Measurements from ENCODE around the gene USP17L30. TPM values are rescaled to one million over a fixed set of nuclear protein-coding genes. Genes with fewer than 3 reads are reported as not detected.
"Not testable (repeated sequence)": the region's sequence is repeated elsewhere in the genome, so short reads cannot be mapped to it uniquely, and the experiment has no call there.

Gene USP17L30
- total RNA-seq, 1 experiment from 2014 or later = not detected

DNA sequence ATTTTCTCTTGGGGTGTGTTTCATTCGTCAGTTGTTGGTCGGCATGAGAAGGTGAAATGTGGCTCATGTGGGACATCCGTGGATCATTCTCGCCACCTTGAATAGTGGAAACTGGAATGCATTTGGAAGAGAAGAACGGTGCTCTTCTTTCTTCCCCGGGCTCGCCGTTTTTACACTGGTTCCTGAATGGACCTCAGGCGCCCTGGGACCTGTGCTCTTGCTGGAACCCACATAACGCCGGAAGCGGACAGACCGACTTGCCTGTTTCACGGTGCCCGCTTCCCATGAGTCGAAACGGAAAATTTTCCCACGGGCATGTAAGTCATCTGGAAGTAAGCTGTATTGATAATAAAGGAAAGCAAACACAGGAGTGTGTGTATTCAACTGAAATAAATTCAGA, 12.1 kb upstream of the USP17L30 start:
- H3T11ph ChIP-seq (ENCODE audit: low read length); H3K23me2 ChIP-seq (ENCODE audit: insufficient read length, low read depth, low read length, poor library complexity, severe bottlenecking); H3K9me3 Mint-ChIP-seq: not testable (repeated sequence)

DNA sequence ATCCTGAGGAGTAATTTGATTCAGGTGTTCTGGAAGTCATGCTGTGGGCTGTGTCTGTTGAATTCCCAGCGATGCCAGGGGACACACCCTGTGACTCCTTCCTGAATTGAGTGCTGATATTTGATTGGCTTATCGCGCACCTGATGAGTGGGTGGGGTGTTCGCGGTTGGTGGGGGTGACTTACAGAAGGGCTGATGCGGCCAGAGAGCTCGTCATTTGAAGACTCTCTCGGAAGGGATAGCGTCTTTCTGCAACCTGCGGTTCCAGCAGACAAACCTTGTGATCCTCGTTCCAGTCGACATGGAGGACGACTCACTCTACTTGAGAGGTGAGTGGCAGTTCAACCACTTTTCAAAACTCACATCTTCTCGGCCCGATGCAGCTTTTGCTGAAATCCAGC, 9.6 kb upstream of the USP17L30 start, which contains the start of gene USP17L29:
USP17L29 (plus strand) TSS at position 301 of the 400 bp plus-strand sequence; CDS start at position 301, 0 bp downstream.
- not testable (repeated sequence) for H3K9me3 Mint-ChIP-seq; H2BK20ac ChIP-seq (ENCODE audit: low read depth, low read length, poor library complexity, severe bottlenecking); H3K27ac ChIP-seq (ENCODE audit: insufficient read length, low read depth, low read length); H3K27ac Mint-ChIP-seq; H2BK120ac ChIP-seq (ENCODE audit: low read depth, low read length, poor library complexity, severe bottlenecking); H3K4me2 ChIP-seq (ENCODE audit: insufficient read depth, insufficient read length, low read length); H2AFZ ChIP-seq (ENCODE audit: low read length); H2BK12ac ChIP-seq (ENCODE audit: insufficient read length, low read depth, low read length); H3K27me3 Mint-ChIP-seq (ENCODE audit: low read depth); H4K20me1 ChIP-seq (ENCODE audit: control insufficient read depth, insufficient read depth, insufficient read length); H3K79me2 ChIP-seq (ENCODE audit: insufficient read depth, low read length); H3K4me1 ChIP-seq (ENCODE audit: insufficient read depth, low read length); H3K23ac ChIP-seq (ENCODE audit: insufficient read length, low read depth, low read length); DNase-seq; H3K79me1 ChIP-seq (ENCODE audit: insufficient read depth, low read depth, low read length, poor library complexity, severe bottlenecking); H3K18ac ChIP-seq (ENCODE audit: insufficient read length, low read depth, low read length); H4K5ac ChIP-seq (ENCODE audit: insufficient read length, low read depth, low read length); H2BK15ac ChIP-seq (ENCODE audit: low read depth, low read length); H3K14ac ChIP-seq (ENCODE audit: insufficient read depth, low read length); H3K4me1 Mint-ChIP-seq; H3K9ac ChIP-seq (ENCODE audit: extremely low read depth, insufficient read length, low read length); H3K27me3 ChIP-seq (ENCODE audit: insufficient read depth, low read length); H3K23me2 ChIP-seq (ENCODE audit: insufficient read length, low read depth, low read length, poor library complexity, severe bottlenecking); H2AK5ac ChIP-seq (ENCODE audit: insufficient read length, low read length); H3K9me3 ChIP-seq (ENCODE audit: control insufficient read depth, low read depth, low read length); H3K36me3 Mint-ChIP-seq (ENCODE audit: insufficient read depth in 1 of 3, low read depth in 3 of 3); H4K91ac ChIP-seq (ENCODE audit: insufficient read length, low read depth, low read length); H2BK5ac ChIP-seq (ENCODE audit: insufficient read length, low read length); H4K8ac ChIP-seq (replicated peaks; ENCODE audit: insufficient read length, low read depth, low read length); H3K56ac ChIP-seq (ENCODE audit: insufficient read length, low read depth, low read length); H3K4ac ChIP-seq (ENCODE audit: low read depth, low read length); H3T11ph ChIP-seq (ENCODE audit: low read length); H3K4me3 Mint-ChIP-seq
- no CpG with 5 or more reads among the region's 15 CpGs for WGBS (ENCODE audit: extremely low coverage, insufficient read length, low lambda C conversion rate)

More for the DNA sequence above, 12.1 kb upstream of the USP17L30 start:
- H4K8ac ChIP-seq (replicated peaks; ENCODE audit: insufficient read length, low read depth, low read length); H2BK12ac ChIP-seq (ENCODE audit: insufficient read length, low read depth, low read length); H3K23ac ChIP-seq (ENCODE audit: insufficient read length, low read depth, low read length); DNase-seq; H3K9ac ChIP-seq (ENCODE audit: extremely low read depth, insufficient read length, low read length); H2BK5ac ChIP-seq (ENCODE audit: insufficient read length, low read length); H2BK120ac ChIP-seq (ENCODE audit: low read depth, low read length, poor library complexity, severe bottlenecking); H4K91ac ChIP-seq (ENCODE audit: insufficient read length, low read depth, low read length); H3K14ac ChIP-seq (ENCODE audit: insufficient read depth, low read length); H2AFZ ChIP-seq (ENCODE audit: low read length); H3K27me3 ChIP-seq (ENCODE audit: insufficient read depth, low read length); H3K9me3 ChIP-seq (ENCODE audit: control insufficient read depth, low read depth, low read length); H3K79me2 ChIP-seq (ENCODE audit: insufficient read depth, low read length); H3K27ac Mint-ChIP-seq; H3K18ac ChIP-seq (ENCODE audit: insufficient read length, low read depth, low read length); H3K36me3 Mint-ChIP-seq (ENCODE audit: insufficient read depth in 1 of 3, low read depth in 3 of 3); H2BK15ac ChIP-seq (ENCODE audit: low read depth, low read length); H3K4me1 Mint-ChIP-seq; H2BK20ac ChIP-seq (ENCODE audit: low read depth, low read length, poor library complexity, severe bottlenecking); H3K27ac ChIP-seq (ENCODE audit: insufficient read length, low read depth, low read length); H3K4me2 ChIP-seq (ENCODE audit: insufficient read depth, insufficient read length, low read length); H2AK5ac ChIP-seq (ENCODE audit: insufficient read length, low read length); H3K4ac ChIP-seq (ENCODE audit: low read depth, low read length); H3K56ac ChIP-seq (ENCODE audit: insufficient read length, low read depth, low read length); H3K79me1 ChIP-seq (ENCODE audit: insufficient read depth, low read depth, low read length, poor library complexity, severe bottlenecking); H4K5ac ChIP-seq (ENCODE audit: insufficient read length, low read depth, low read length); H3K4me1 ChIP-seq (ENCODE audit: insufficient read depth, low read length); H3K27me3 Mint-ChIP-seq (ENCODE audit: low read depth); H4K20me1 ChIP-seq (ENCODE audit: control insufficient read depth, insufficient read depth, insufficient read length); H3K4me3 Mint-ChIP-seq: not testable (repeated sequence)
- WGBS (ENCODE audit: extremely low coverage, insufficient read length, low lambda C conversion rate) = no CpG with 5 or more reads among the region's 18 CpGs
